ENCODE results near the gene TADA2B.

GRCh38 chr4:7052923-7053715, 9.9 kb downstream of the TADA2B start:
- TF ChIP-seq CTCF (IDR thresholded peaks at IDR 0.05; ENCODE audit: low read length): no peak
- no peak for TF ChIP-seq EZH2 (IDR thresholded peaks at IDR 0.05; ENCODE audit: borderline replicate concordance, low read length)

Measured in OCI-LY1 (cell line).